Left colon (tissue), 2 donors: ENCODE measurements around the gene GPALPP1. TPM values are rescaled to one million over a fixed set of nuclear protein-coding genes. Genes with fewer than 3 reads are reported as not detected.
"Not testable (repeated sequence)": the region's sequence is repeated elsewhere in the genome, so short reads cannot be mapped to it uniquely, and the experiment has no call there.

Experiments used
- ATAC-seq: fragments of 200-7000 bp; cut with Tn5 transposase; one replicate; pipeline ENCODE4 v1.9.1; 2020; ENCODE audit warnings: mild to moderate bottlenecking, moderate library complexity
- DNase-seq, 2 donors: peaks; one replicate each; pipeline ENCODE4 v3.0.0-alpha.2; 2020
- intact Hi-C, 2 donors: fragments of 100-400 bp; cut with DNase I in 1 of 2; cut with micrococcal nuclease in 1 of 2; formaldehyde crosslinking; loops; one replicate each; pipeline versions ENCODE4 v1.11.2 to v1.14.0; 2022; cut with DNase I, micrococcal nuclease
- total RNA-seq, 2 donors: library from RNA; stranded (reverse); fragmentation: NEBNext Ultra II Directional; extraction: Animal tissue kit (Norgen Biotek cat#: 25700); gene quantifications; one replicate each; pipeline ENCODE4 v1.2.1, GENCODE V29; 2021
- donor health status: DM: no; HTN: no; CAD: no.
- donor health status: DM: yes; HTN: yes; CAD: no.

Gene GPALPP1
- total RNA-seq, 2 donors from 2014 or later, result 15.7 to 17.2 TPM

DNA sequence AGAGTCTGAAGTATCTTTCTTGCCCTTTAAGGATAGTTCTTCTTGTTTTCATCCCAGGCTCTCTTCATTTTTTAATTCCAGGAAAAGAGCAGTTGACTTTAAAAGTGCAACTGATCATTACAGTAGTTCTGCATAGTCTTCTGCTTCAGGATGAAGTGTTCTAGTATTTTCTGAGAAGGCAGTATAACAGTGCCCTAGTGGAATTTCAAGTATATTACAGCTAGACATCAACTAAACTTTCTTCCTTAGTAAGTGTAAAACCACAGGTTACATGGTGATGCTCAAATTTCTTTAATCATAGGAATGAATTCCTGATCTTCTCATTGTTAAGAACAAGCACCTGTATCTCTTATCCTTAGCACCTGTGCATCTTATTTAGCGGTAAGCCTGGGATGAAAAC is 11.0 kb upstream of the GPALPP1 start:
- intact Hi-C loops, result loop anchor here in 1 of 2 donors (10.0 kb wide), 1 partner anchor 1074 kb away; no protein-coding TSS in a partner anchor
- no peak for DNase-seq
- ATAC-seq, result no peak

DNA sequence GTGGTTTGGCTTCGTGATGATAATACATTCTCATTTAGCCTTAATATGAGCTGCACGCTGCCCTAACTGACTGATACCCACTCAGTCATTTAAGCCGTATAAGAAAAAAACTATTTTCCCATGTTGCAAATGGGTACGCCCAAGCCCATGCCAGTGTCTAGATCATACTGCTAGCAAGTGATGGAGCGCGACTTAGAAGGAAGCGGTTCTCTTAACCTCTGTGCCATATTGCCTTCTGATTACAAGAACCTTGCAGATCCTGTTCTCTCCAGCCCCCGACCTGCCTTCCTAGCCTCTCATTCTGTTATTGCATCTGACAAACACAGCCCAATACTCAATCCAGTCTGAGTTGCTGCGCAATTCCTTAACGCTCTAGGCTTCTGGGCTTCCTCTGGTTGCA is 603 bp downstream of the GPALPP1 start:
- intact Hi-C loops, result no loop called here
- ATAC-seq (peak; percentile 42), DNase-seq (no peak)

DNA sequence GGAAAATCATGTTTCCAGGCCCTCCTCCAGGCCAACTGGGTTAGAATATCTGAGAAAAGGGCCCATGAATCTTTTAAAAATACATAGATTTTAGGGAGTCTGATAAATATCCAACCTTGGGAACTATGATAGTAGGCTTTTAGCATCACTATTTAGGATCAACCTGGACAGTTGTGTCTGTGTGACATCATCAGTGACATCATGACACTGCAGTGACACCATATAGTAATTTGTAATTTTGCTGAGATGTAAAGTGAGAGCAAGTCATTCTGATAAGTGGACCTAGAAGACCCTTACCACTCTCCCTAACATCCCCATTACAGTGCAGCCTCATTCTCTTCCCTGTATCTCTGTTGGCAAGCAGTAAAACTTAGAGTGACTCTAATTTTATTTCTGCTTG is 14.1 kb downstream of the GPALPP1 start:
- intact Hi-C loops, result no loop called here
- DNase-seq (no peak), ATAC-seq (no peak)

DNA sequence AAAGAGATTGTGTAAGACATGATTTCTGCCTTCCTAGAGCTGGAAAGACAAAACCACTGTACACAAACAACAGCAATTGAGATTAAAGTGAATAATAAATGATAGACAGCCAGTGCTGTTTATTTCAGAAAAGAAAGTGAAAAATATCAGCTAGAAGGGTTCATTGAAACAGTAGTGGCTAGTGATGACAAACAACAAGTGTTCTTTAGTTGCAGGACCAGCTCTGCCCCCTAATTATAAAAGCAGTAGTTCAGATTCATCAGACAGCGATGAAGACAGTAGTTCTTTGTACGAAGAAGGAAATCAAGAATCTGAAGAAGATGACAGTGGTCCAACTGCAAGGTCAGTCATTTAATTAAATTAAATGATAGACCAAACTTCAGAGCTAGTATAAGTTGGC is 14.8 kb downstream of the GPALPP1 start:
- no peak for ATAC-seq
- intact Hi-C loops, result no loop called here

DNA sequence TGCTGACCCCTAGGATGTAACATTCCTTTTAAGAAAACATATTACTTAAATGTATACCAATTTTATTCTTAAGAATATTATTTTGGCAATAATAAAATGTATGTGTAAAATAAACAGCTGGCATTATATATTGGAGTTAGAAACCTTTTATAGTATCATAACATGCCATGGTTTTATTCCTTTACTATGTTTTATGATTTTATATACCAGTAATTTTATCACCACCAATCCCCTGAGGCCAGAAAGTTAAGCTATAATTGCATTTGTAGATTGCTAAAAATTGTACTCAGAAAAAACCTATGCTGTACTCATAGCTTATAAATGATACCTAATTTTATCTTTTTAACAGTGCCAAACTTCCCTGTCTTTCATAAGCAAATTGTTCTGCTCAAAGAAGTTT is 17.9 kb downstream of the GPALPP1 start:
- intact Hi-C loops, result no loop called here
- DNase-seq, result no peak
- peak; percentile 97 for ATAC-seq

More for the DNA sequence above, 14.8 kb downstream of the GPALPP1 start:
- no peak for DNase-seq

GRCh38 chr13:45007823-45008222 is 18.5 kb downstream of the GPALPP1 start:
- ATAC-seq (no peak), DNase-seq (no peak)
- intact Hi-C loops, result no loop called here

- DNase-seq (no peak), ATAC-seq (no peak)
- intact Hi-C loops, result no loop called here
Observed at GRCh38 chr13:45011198-45011597, 21.9 kb downstream of the GPALPP1 start.

GRCh38 chr13:45015300-45015699 is 26.0 kb downstream of the GPALPP1 start:
- no peak for DNase-seq
- intact Hi-C loops, result no loop called here
- ATAC-seq, result no peak

- no peak for DNase-seq
- intact Hi-C loops, result no loop called here
- ATAC-seq, result no peak
Observed at GRCh38 chr13:45016792-45017425, 27.6 kb downstream of the GPALPP1 start.

- ATAC-seq, DNase-seq, intact Hi-C loops: not testable (repeated sequence)
Observed at GRCh38 chr13:45019981-45020380, 30.6 kb downstream of the GPALPP1 start.

- DNase-seq, result no peak
- intact Hi-C loops, result no loop called here
- no peak for ATAC-seq
Observed at GRCh38 chr13:45021250-45021649, 31.9 kb downstream of the GPALPP1 start.

DNA sequence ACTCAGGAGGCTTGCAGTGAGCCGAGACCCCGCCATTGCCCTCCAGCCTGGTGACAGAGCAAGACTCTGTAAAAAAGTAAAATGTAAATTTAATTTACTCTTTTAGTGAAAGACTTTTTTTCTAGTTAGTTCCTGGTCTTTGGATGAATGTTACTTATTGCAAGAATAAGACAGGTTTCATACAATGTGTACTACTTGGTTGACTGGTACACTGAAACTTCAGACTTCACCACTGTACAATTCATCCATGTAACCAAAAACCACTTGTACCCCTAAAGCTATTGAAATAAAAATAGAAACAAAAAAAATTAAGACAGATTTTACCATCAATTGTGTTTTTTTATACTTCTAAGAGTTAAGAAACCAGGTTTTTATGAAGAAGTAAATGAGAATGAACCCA is 35.5 kb downstream of the GPALPP1 start:
- intact Hi-C loops, result no loop called here
- DNase-seq (no peak), ATAC-seq (no peak)

DNA sequence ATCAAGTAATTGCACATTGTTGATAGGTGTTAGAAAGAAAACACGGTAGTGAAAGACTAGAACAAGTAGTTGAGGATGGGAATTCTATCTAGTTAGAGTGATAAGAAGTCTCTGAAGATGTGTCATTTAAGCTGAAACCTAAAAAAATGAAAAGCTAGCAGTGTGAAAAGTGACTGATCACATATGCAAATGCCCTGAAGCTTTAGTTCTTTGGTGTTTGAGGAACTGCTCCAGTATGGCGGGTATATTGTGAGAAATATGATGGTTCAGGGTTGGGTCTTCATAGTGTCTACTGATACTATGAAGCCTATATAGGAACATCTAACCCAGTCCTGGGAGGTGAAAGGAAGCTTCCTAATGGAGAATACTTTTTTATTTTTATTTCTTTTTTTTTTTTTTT is 45.0 kb downstream of the GPALPP1 start:
- ATAC-seq (no peak), DNase-seq (no peak)
- intact Hi-C loops, result no loop called here

- intact Hi-C loops, result no loop called here
- ATAC-seq (no peak), DNase-seq (no peak)
Observed at GRCh38 chr13:45036206-45036605, 46.9 kb downstream of the GPALPP1 start.

GRCh38 chr13:45040173-45040572 is 50.8 kb downstream of the GPALPP1 start:
- DNase-seq (no peak), ATAC-seq (no peak)
- intact Hi-C loops, result loop anchor here in 1 of 2 donors (10.0 kb wide), 1 partner anchor 255 kb away; no protein-coding TSS in a partner anchor

GRCh38 chr13:45040622-45041021 is 51.3 kb downstream of the GPALPP1 start:
- DNase-seq (no peak), ATAC-seq (no peak)
- intact Hi-C loops, result loop anchor here in 1 of 2 donors (10.0 kb wide), 1 partner anchor 254 kb away; no protein-coding TSS in a partner anchor

DNA sequence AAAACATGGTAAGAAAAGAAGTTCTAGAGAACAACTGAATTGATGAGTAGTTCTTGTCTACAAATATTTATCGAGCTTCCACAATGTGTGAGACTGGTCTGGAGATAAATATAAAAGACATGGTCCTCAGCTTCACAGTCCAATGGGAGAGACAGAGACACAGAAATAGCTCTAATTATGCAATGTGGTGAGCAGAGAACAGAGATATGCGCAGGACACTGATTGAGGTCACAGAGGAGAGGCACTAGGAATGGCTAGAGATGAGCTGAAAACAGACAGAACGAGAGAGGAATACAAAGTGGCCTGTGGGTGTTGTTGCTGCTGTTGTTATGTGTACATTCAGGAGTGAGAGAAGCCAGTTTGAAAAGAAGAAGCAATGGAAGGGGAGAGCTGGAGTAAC is 53.2 kb downstream of the GPALPP1 start:
- DNase-seq (no peak), ATAC-seq (no peak)
- intact Hi-C loops, result loop anchor here in 1 of 2 donors (10.0 kb wide), 1 partner anchor 252 kb away; no protein-coding TSS in a partner anchor

- DNase-seq, result no peak
- intact Hi-C loops, result loop anchor here (2.0 to 10.0 kb wide), 3 partner anchors 234 to 261 kb away; no protein-coding TSS in a partner anchor
- no peak for ATAC-seq
Observed at GRCh38 chr13:45046445-45046844, 57.1 kb downstream of the GPALPP1 start.

GRCh38 chr13:45047394-45048310 is 58.3 kb downstream of the GPALPP1 start:
- DNase-seq, result peak; percentile 69 to 82
- intact Hi-C loops, result loop anchor here (2.0 to 10.0 kb wide), 3 partner anchors 233 to 260 kb away; no protein-coding TSS in a partner anchor
- peak; percentile 89 for ATAC-seq
